Suprapubic skin (tissue), 4 donors: ENCODE measurements around the gene MYOM1. TPM values are rescaled to one million over a fixed set of nuclear protein-coding genes. Genes with fewer than 3 reads are reported as not detected.
"Not testable (repeated sequence)": the region's sequence is repeated elsewhere in the genome, so short reads cannot be mapped to it uniquely, and the experiment has no call there.

ENCODE experiments used
- DNase-seq, 2 donors: peaks; one replicate each; pipeline ENCODE4 v3.0.0-alpha.2; 2019; ENCODE audit warnings: low spot score in 2 of 2
- H3K27ac ChIP-seq: fragments of 200-600 bp; sonication (generic); one replicate; pipeline ENCODE4 v1.5.1; 2019
- H3K27me3 ChIP-seq: fragments of 200-600 bp; sonication (generic); one replicate; pipeline ENCODE4 v1.5.1; 2019
- H3K36me3 ChIP-seq: fragments of 200-600 bp; sonication (generic); one replicate; pipeline ENCODE4 v1.5.1; 2019
- H3K4me1 ChIP-seq: fragments of 200-600 bp; sonication (generic); one replicate; pipeline ENCODE4 v1.5.1; 2019
- H3K4me3 ChIP-seq: fragments of 200-600 bp; sonication (generic); one replicate; pipeline ENCODE4 v1.5.1; 2019; ENCODE audit warnings: mild to moderate bottlenecking
- H3K9me3 ChIP-seq: fragments of 200-600 bp; sonication (generic); one replicate; pipeline ENCODE4 v1.5.1; 2019
- CTCF ChIP-seq, 2 donors: fragments of 200-600 bp in 1 of 2; fragments of 450-650 bp in 1 of 2; sonication (generic) in 1 of 2; IDR thresholded peaks; one replicate each; pipeline ENCODE4 v1.5.1; 2016 to 2019; ENCODE audit warnings: antibody characterized with exemption in 2 of 2, mild to moderate bottlenecking in 1 of 2, moderate library complexity in 1 of 2
- EP300 ChIP-seq: sonication (generic); formaldehyde crosslinking; IDR thresholded peaks from one replicate; pipeline ENCODE4 v1.6.1; 2017; ENCODE audit warnings: antibody characterized with exemption
- POLR2A ChIP-seq, 2 donors: fragments of 450-650 bp; IDR thresholded peaks; one replicate each; pipeline ENCODE4 v1.6.1; 2017; ENCODE audit warnings: antibody characterized with exemption in 2 of 2, mild to moderate bottlenecking in 2 of 2, moderate library complexity in 2 of 2
- POLR2AphosphoS5 ChIP-seq, 3 donors: sonication (generic); formaldehyde crosslinking; IDR thresholded peaks; one replicate each; pipeline ENCODE4 v1.6.1; 2017; ENCODE audit warnings: antibody characterized with exemption in 3 of 3
- WGBS: methylation state at CpG from one replicate; pipeline ENCODE4 v1.1.5; 2018; 5-methylcytosine and 5-hydroxymethylcytosine counted together
- total RNA-seq, 4 donors: library from RNA; depleted of rRNA; stranded (reverse); fragments of >200 nt; gene quantifications; one replicate each; pipeline ENCODE4 v1.1.0, GENCODE V29; 2016

MYOM1 gene
- total RNA-seq, 4 donors from 2014 or later: 0.99 to 2.1 (median 1.6) TPM

- peaks cover 9% of the 10 kb centered on the region for H3K4me1 ChIP-seq
- no peak for TF ChIP-seq EP300
- no peak overlapping the region for H3K27ac ChIP-seq
- H3K9me3 ChIP-seq: no peaks in the 10 kb centered on the region
- no peaks in the 10 kb centered on the region for H3K36me3 ChIP-seq
- H3K4me3 ChIP-seq: no peak overlapping the region
- WGBS: 91% methylated on average over 25 of the region's 25 CpGs
- no peak for DNase-seq
- H3K27me3 ChIP-seq: no peaks in the 10 kb centered on the region
Observed at GRCh38 chr18:3067165-3067661, 152.6 kb downstream of the MYOM1 start.

DNA sequence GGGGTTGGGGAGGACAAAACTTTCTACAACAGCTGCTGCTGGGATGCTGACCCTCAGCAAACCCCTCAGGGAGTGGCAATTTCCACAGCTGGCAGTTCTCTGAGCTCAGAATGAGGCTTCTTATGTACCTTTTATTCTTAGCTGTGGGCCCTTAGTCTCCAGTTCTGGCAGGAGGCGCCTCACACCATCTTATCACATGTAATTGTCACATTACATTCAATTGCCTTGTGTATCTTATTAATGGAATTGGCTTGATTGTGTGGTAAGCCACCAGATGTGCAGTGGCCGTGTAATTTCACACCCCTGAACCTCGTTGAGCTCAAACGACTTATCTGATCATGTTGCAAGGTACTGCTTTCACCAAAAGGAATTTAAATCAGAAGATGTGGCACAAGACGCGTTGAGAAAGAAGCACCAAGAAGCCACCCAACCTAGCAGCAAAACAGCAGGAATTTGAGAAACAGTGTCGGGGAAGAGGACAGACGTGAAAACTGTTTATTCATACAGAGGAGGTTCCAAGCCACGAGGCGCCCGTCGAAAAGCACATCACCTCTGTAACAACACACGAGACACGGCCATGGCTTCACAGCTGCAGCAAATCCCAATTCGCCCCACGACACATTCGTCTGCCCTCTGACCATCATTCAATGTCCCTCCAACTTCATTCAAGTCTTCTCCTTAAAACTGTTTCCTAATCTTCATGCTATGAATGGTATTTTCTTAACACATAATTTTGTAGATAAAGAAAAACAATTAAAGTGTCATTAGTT, 153.2 kb downstream of the MYOM1 start:
- 92% methylated on average over 17 of the region's 17 CpGs for whole genome bisulfite sequencing

DNA sequence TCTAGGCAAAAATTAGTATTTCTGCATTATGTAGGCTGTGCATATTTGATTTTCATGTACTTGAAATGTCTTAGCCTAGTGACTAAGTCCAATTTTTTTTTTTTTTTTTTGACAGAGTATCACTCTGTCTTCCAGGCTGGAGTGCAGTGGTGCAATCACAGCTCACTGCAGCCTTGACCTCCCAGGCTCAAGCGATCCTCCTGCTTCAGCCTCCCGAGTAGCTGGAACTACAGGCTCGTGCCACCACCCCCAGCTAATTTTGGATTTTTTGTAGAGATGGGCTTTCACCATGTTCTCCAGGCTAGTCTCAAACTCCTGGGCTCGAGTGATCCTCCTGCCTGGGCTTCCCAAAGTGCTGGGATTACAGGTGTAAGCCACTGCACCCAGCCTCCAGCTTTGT, 156.0 kb downstream of the MYOM1 start:
- not testable (repeated sequence) for DNase-seq, H3K9me3 ChIP-seq, H3K27ac ChIP-seq, H3K4me3 ChIP-seq, H3K27me3 ChIP-seq, H3K36me3 ChIP-seq
- WGBS: 88% methylated on average over 4 of the region's 4 CpGs
- peaks cover 12% of the 10 kb centered on the region for H3K4me1 ChIP-seq

More for the DNA sequence above, 153.2 kb downstream of the MYOM1 start:
- H3K4me1 ChIP-seq: peaks cover 9% of the 10 kb centered on the region
- no peaks in the 10 kb centered on the region for H3K36me3 ChIP-seq
- H3K9me3 ChIP-seq: no peaks in the 10 kb centered on the region
- H3K27ac ChIP-seq: no peak overlapping the region
- no peak for DNase-seq
- TF ChIP-seq CTCF (IDR thresholded peaks at IDR 0.05): no peak
- no peaks in the 10 kb centered on the region for H3K27me3 ChIP-seq
- no peak overlapping the region for H3K4me3 ChIP-seq

GRCh38 chr18:3062798-3063680, 156.7 kb downstream of the MYOM1 start:
- no peaks in the 10 kb centered on the region for H3K36me3 ChIP-seq
- TF ChIP-seq CTCF (IDR thresholded peaks at IDR 0.05) (peak; percentile 40 to 63), EP300 (no peak), POLR2A (IDR thresholded peaks at IDR 0.05) (no peak), POLR2AphosphoS5 (IDR thresholded peaks at IDR 0.05) (no peak)
- H3K9me3 ChIP-seq: no peaks in the 10 kb centered on the region
- H3K4me1 ChIP-seq: peaks cover 13% of the 10 kb centered on the region
- no peak overlapping the region for H3K4me3 ChIP-seq
- H3K27me3 ChIP-seq: no peaks in the 10 kb centered on the region
- 32% methylated on average over 16 of the region's 16 CpGs for WGBS
- no peak overlapping the region for H3K27ac ChIP-seq
- peak in 1 of 2 donors; percentile 70 for DNase-seq

GRCh38 chr18:3061581-3062312, 158.0 kb downstream of the MYOM1 start:
- no peaks in the 10 kb centered on the region for H3K36me3 ChIP-seq
- TF ChIP-seq EP300 (no peak), POLR2AphosphoS5 (IDR thresholded peaks at IDR 0.05) (no peak), POLR2A (IDR thresholded peaks at IDR 0.05) (no peak), CTCF (IDR thresholded peaks at IDR 0.05) (no peak)
- peaks cover 13% of the 10 kb centered on the region for H3K4me1 ChIP-seq
- no peak for DNase-seq
- H3K9me3 ChIP-seq: no peaks in the 10 kb centered on the region
- H3K4me3 ChIP-seq: no peak overlapping the region
- WGBS: 88% methylated on average over 11 of the region's 11 CpGs
- no peaks in the 10 kb centered on the region for H3K27me3 ChIP-seq
- no peak overlapping the region for H3K27ac ChIP-seq
